Gastroesophageal sphincter (tissue), 3 donors: Measurements from ENCODE around the gene NECAP2.

Experiments
- CTCF ChIP-seq, 4 experiments: fragments of 200-600 bp in 2 of 4; fragments of 450-650 bp in 2 of 4; sonication (generic) in 1 of 4; IDR thresholded peaks; one replicate each; pipeline ENCODE4 v1.5.1; 2017 to 2019; ENCODE audit warnings: antibody characterized with exemption in 4 of 4, mild to moderate bottlenecking in 2 of 4, moderate library complexity in 2 of 4
- EP300 ChIP-seq: sonication (generic); formaldehyde crosslinking; IDR thresholded peaks from one replicate; pipeline ENCODE4 v1.6.1; 2017; ENCODE audit warnings: antibody characterized with exemption, mild to moderate bottlenecking
- POLR2A ChIP-seq, 2 donors: fragments of 450-650 bp; IDR thresholded peaks; one replicate each; pipeline ENCODE4 v1.6.1; 2017; ENCODE audit warnings: antibody characterized with exemption in 2 of 2, mild to moderate bottlenecking in 2 of 2, moderate library complexity in 1 of 2
- POLR2AphosphoS5 ChIP-seq: sonication (generic); formaldehyde crosslinking; IDR thresholded peaks from one replicate; pipeline ENCODE4 v1.6.1; 2017; ENCODE audit warnings: antibody characterized with exemption

GRCh38 chr1:16430606-16431005 lies 9.9 kb upstream of the NECAP2 start:
- TF ChIP-seq CTCF (IDR thresholded peaks at IDR 0.05) = no peak
- TF ChIP-seq EP300 = no peak
- TF ChIP-seq POLR2AphosphoS5 = no peak
- no peak for TF ChIP-seq POLR2A (IDR thresholded peaks at IDR 0.05)
